Activated T-cell treated with anti-CD3 and anti-CD28 coated beads, Interleukin-2, amount 50 U/mL, for 72 hours (primary cell): ENCODE results near the gene TOP1. TPM values are rescaled to one million over a fixed set of nuclear protein-coding genes. Genes with fewer than 3 reads are reported as not detected.
"Not testable (repeated sequence)": the region's sequence is repeated elsewhere in the genome, so short reads cannot be mapped to it uniquely, and the experiment has no call there.

Experiments
- ATAC-seq, 2 donors: fragments of 150-1000 bp; cut with Tn5 transposase; replicated peaks in 1 of 2; 2 replicates each; pipeline ENCODE4 v1.10.0; 2021; ENCODE audit warnings: moderate library complexity in 2 of 2, mild to moderate bottlenecking in 1 of 2
- DNase-seq, 2 donors: peaks; one replicate each; pipeline ENCODE4 v3.0.0; 2021 to 2022; ENCODE audit warnings: mixed read lengths in 1 of 2
- H3K27ac Mint-ChIP-seq: one replicate; pipeline ENCODE4 v1.8.0; 2022; ENCODE audit warnings: mild to moderate bottlenecking, moderate library complexity, mixed read lengths
- H3K27me3 Mint-ChIP-seq: one replicate; pipeline ENCODE4 v1.8.0; 2022; ENCODE audit warnings: low read depth, mixed read lengths
- H3K36me3 Mint-ChIP-seq, 2 donors: one replicate each; pipeline ENCODE4 v1.8.0; 2022; ENCODE audit warnings: mixed read lengths in 2 of 2, mild to moderate bottlenecking in 1 of 2; ENCODE audit not compliant: insufficient read depth in 2 of 2
- H3K4me1 Mint-ChIP-seq: one replicate; pipeline ENCODE4 v1.8.0; 2022; ENCODE audit warnings: low read depth, mixed read lengths
- H3K4me3 Mint-ChIP-seq, 2 donors: one replicate each; pipeline ENCODE4 v1.8.0; 2022; ENCODE audit warnings: mild to moderate bottlenecking in 2 of 2, mixed read lengths in 2 of 2, moderate library complexity in 2 of 2
- H3K9me3 Mint-ChIP-seq, 2 donors: one replicate each; pipeline ENCODE4 v1.8.0; 2022; ENCODE audit warnings: mixed read lengths in 2 of 2
- total RNA-seq, 2 donors: library from RNA; stranded (reverse); gene quantifications; one replicate each; pipeline ENCODE4 v1.2.3, GENCODE V29; 2022

TOP1 gene
- total RNA-seq, 2 donors from 2014 or later: 78.7 to 86.1 TPM

DNA sequence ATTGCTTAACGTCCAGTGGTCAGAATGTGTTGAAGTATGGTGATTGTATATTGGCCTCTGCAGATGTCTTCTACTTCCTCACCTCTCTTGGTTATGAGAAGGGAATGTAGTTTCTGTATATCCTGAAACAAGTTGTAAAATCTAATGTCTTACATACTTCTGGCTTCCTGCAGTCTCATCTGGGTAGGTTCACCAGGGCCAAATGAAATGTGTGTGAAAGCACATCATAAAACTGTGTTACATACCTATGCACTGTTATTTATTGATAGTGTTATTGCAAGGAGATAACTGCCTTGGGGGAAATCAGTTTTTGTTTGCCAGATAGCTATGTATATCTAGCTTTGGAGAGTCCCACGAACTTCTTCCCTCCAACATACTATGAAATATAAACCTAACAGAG, 73.0 kb downstream of the TOP1 start:
- Mint-ChIP-seq H3K9me3 (no peaks in the 10 kb centered on the region), H3K4me1 (no peaks in the 10 kb centered on the region), H3K4me3 (no peak overlapping the region), H3K27ac (no peak overlapping the region), H3K36me3 (peaks cover 15 to 38% of the 10 kb centered on the region in 2 donors), H3K27me3 (no peaks in the 10 kb centered on the region)
- DNase-seq (no peak), ATAC-seq (no peak)

- no peak overlapping the region for H3K4me3 Mint-ChIP-seq
- DNase-seq (no peak), ATAC-seq (no peak)
- H3K27me3 Mint-ChIP-seq: no peaks in the 10 kb centered on the region
- peaks cover 5 to 25% of the 10 kb centered on the region in 2 donors for H3K36me3 Mint-ChIP-seq
- H3K4me1 Mint-ChIP-seq: no peaks in the 10 kb centered on the region
- peak overlapping the region; percentile 63 for H3K27ac Mint-ChIP-seq
- H3K9me3 Mint-ChIP-seq: no peaks in the 10 kb centered on the region
These were observed 79.9 kb downstream of the TOP1 start for GRCh38 chr20:41108531-41108930.

DNA sequence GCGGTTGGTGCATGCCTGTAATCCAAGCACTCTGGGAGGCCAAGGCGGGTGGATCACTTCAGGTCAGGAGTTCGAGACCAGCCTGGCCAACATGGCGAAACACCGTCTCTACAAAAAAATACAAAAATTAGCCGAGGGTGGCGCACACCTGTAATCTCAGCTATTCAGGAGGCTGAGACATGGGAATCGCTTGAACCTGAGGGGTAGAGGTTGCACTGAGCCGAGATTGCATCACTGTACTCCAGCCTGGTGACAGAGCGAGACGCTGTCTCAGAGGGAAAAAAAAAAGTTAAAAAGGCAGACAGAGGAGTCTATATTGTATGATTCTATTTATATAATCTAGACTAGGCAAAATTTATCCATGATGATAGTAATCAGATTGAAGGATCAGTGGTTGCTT, 81.4 kb downstream of the TOP1 start:
- peak overlapping the region; percentile 82 for H3K27ac Mint-ChIP-seq
- H3K4me1 Mint-ChIP-seq: no peaks in the 10 kb centered on the region
- peaks cover 2 to 28% of the 10 kb centered on the region in 2 donors for H3K36me3 Mint-ChIP-seq
- DNase-seq: no peak
- no peaks in the 10 kb centered on the region for H3K27me3 Mint-ChIP-seq
- ATAC-seq: no peak
- no peaks in the 10 kb centered on the region for H3K9me3 Mint-ChIP-seq
- H3K4me3 Mint-ChIP-seq: no peak overlapping the region

- Mint-ChIP-seq H3K4me3 (no peak overlapping the region), H3K27me3 (no peaks in the 10 kb centered on the region), H3K9me3 (no peaks in the 10 kb centered on the region), H3K36me3 (peaks cover 2 to 33% of the 10 kb centered on the region in 2 donors), H3K27ac (peak overlapping the region; percentile 33), H3K4me1 (no peaks in the 10 kb centered on the region)
- no peak for DNase-seq
- ATAC-seq: peak; percentile 22 to 53
These were observed 82.4 kb downstream of the TOP1 start for GRCh38 chr20:41110930-41111577.

DNA sequence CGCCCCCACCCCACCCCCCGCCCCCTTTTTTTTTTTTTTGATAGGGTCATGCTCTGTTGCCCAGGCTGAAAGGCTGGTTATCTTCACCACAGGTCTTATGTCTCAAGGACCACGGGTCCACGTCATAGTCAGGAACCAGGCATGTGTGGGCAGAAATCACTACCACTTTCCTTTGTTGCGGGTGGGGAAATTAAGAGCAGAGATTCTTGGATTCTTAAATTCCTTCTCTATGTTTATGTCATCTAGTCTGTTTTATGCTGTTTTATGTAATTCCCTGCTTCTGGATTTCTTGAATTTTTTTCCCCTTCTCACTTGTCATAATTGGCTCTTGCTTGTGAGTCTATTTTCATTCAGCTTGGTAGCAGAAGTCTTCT, 82.9 kb downstream of the TOP1 start:
- ATAC-seq (no peak), DNase-seq (no peak)
- peaks cover 2 to 35% of the 10 kb centered on the region in 2 donors for H3K36me3 Mint-ChIP-seq
- H3K27ac Mint-ChIP-seq: peak overlapping the region; percentile 80
- H3K9me3 Mint-ChIP-seq: no peaks in the 10 kb centered on the region
- H3K4me1 Mint-ChIP-seq: no peaks in the 10 kb centered on the region
- no peak overlapping the region for H3K4me3 Mint-ChIP-seq
- no peaks in the 10 kb centered on the region for H3K27me3 Mint-ChIP-seq

- no peaks in the 10 kb centered on the region for H3K27me3 Mint-ChIP-seq
- peaks cover 7 to 33% of the 10 kb centered on the region in 2 donors for H3K36me3 Mint-ChIP-seq
- no peak overlapping the region for H3K27ac Mint-ChIP-seq
- no peak overlapping the region for H3K4me3 Mint-ChIP-seq
- DNase-seq (no peak), ATAC-seq (no peak)
- H3K4me1 Mint-ChIP-seq: peaks cover 13% of the 10 kb centered on the region
- no peaks in the 10 kb centered on the region for H3K9me3 Mint-ChIP-seq
These were observed 87.8 kb downstream of the TOP1 start for GRCh38 chr20:41116282-41116956.

DNA sequence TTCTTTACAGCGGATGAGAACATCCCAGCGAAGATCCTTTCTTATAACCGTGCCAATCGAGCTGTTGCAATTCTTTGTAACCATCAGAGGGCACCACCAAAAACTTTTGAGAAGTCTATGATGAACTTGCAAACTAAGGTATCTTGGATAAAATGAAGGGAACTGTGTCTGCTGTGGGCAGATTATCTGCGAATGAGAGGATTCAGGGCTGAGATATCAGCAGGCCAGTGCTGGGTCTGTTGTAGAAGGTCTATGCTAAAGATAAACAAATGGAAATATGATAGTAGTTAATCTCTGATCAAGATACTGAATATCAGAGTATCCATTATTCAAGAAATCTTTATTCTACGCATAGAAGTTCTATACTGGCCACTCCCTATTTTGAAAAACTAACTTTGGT, 89.5 kb downstream of the TOP1 start:
- ATAC-seq, DNase-seq, H3K4me3 Mint-ChIP-seq, H3K27me3 Mint-ChIP-seq, H3K9me3 Mint-ChIP-seq, H3K27ac Mint-ChIP-seq: not testable (repeated sequence)
- peaks cover 10 to 37% of the 10 kb centered on the region in 2 donors for H3K36me3 Mint-ChIP-seq
- peaks cover 13% of the 10 kb centered on the region for H3K4me1 Mint-ChIP-seq

- Mint-ChIP-seq H3K27me3 (no peaks in the 10 kb centered on the region), H3K4me1 (peaks cover 13% of the 10 kb centered on the region)
These were observed 90.0 kb downstream of the TOP1 start for GRCh38 chr20:41118632-41119031.

DNA sequence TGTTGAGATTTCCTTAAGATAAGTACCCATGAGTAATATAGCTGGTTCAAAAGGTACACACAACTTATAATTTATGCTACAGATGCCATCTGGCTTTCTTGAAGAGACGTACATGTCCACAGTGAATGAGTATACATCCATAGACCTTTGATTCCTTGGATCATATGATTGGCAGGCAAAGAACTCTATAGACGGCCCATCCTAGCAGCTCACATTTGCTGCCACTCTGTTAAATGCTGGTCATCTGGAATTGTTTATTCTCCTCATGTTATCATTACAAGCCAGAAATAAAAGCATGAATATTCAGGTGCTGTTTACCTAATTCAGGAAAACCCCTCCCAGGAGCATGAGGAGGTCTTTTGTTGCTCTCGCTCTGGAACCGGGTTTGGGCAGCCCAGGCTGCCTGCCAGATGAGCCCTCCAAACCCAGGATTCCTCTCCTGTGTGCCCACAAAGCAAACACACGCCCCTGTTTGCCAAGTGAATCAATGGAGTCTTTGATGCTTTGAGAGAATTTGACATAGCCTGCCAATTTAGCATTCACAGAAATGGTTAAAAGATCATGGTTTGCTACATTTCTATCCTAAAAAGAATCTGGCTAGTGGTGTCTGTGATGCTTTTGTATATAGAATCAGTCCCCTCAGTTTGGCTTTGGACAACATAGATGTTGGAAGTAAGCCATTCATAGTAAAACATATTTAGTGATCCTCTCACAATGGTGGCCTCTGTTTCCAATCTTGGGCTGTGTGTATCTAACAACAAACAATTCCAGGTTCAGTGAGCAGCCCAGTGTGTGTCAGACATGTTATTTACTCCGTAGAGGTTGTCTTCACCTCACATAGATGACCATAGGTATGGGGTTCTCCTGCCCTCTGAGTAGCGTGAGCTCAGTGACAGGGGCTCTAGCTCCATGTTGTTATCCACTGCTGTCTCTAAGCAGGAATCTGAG, 91.3 kb downstream of the TOP1 start:
- DNase-seq: no peak
- H3K27me3 Mint-ChIP-seq: no peaks in the 10 kb centered on the region
- H3K4me1 Mint-ChIP-seq: peaks cover 13% of the 10 kb centered on the region
- no peak for ATAC-seq
- peak overlapping the region; percentile 73 for H3K27ac Mint-ChIP-seq
- H3K36me3 Mint-ChIP-seq: peaks cover 12 to 37% of the 10 kb centered on the region in 2 donors
- no peaks in the 10 kb centered on the region for H3K9me3 Mint-ChIP-seq
- H3K4me3 Mint-ChIP-seq: no peak overlapping the region

More at GRCh38 chr20:41118632-41119031, 90.0 kb downstream of the TOP1 start:
- DNase-seq (no peak), ATAC-seq (no peak)
- Mint-ChIP-seq H3K27ac (no peak overlapping the region), H3K4me3 (no peak overlapping the region), H3K36me3 (peaks cover 11 to 37% of the 10 kb centered on the region in 2 donors), H3K9me3 (no peaks in the 10 kb centered on the region)

DNA sequence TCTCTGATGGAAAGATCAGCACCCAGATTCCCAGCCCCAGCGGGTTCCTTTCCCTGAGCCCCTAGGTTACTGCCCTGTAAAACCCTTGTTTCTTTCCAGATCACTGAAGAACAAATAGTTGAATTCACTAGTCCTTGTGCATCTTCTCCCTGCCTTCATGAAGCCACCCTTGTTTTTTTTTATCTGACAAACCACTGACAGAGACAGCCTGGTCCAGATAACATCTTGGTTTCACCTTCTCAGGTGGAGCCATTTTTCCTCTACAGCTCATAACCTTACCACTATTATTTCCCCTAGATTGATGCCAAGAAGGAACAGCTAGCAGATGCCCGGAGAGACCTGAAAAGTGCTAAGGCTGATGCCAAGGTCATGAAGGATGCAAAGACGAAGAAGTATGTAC, 92.8 kb downstream of the TOP1 start:
- peaks cover 18 to 35% of the 10 kb centered on the region in 2 donors for H3K36me3 Mint-ChIP-seq
- ATAC-seq: no peak
- H3K27me3 Mint-ChIP-seq: no peaks in the 10 kb centered on the region
- H3K4me1 Mint-ChIP-seq: peaks cover 17% of the 10 kb centered on the region
- no peak overlapping the region for H3K4me3 Mint-ChIP-seq
- peak overlapping the region; percentile 78 for H3K27ac Mint-ChIP-seq
- no peaks in the 10 kb centered on the region for H3K9me3 Mint-ChIP-seq
- DNase-seq: no peak

GRCh38 chr20:41123631-41124030, 95.0 kb downstream of the TOP1 start:
- no peak for DNase-seq
- peaks cover 22% of the 10 kb centered on the region for H3K4me1 Mint-ChIP-seq
- ATAC-seq: no peak
- H3K4me3 Mint-ChIP-seq: no peak overlapping the region
- H3K27me3 Mint-ChIP-seq: no peaks in the 10 kb centered on the region
- H3K36me3 Mint-ChIP-seq: peaks cover 15 to 34% of the 10 kb centered on the region in 2 donors
- no peaks in the 10 kb centered on the region for H3K9me3 Mint-ChIP-seq
- no peak overlapping the region for H3K27ac Mint-ChIP-seq

DNA sequence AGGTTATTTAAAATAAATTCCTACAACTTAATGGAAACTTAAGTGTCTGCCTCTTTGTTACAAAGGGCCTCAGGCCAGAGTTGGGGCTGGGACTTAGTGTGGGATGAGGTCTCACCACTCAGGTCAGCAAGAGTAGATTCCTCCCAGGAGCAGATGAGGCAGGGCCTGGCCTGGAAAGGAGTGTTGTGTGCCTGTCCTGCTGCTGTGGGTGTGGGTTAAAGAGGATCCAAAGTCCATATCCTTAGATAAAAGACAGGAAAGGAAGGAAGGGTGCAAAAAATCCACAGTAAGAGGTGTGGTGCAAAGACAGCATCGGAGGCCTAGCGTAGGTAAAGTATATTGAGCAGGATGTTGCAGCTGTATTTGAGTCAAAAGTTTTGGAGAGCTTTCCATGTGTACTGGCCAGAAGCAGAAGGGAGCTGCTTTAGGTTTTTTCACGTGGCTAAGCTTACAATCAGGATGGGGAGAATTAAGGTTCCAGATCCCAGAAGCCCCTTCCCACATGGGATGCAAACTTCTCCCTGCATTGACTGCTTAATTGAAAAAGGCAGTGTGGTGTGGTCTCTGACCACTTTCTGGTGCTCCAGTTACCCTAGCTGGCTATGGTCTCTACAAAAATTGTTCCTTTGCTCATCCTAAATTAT, 96.0 kb downstream of the TOP1 start:
- no peak overlapping the region for H3K4me3 Mint-ChIP-seq
- DNase-seq: no peak
- H3K4me1 Mint-ChIP-seq: peaks cover 22% of the 10 kb centered on the region
- H3K27me3 Mint-ChIP-seq: no peaks in the 10 kb centered on the region
- peaks cover 14 to 30% of the 10 kb centered on the region in 2 donors for H3K36me3 Mint-ChIP-seq
- no peak for ATAC-seq
- no peaks in the 10 kb centered on the region for H3K9me3 Mint-ChIP-seq
- peak overlapping the region; percentile 25 for H3K27ac Mint-ChIP-seq
